IPS-18c (cell line): ENCODE results near the gene KDELR3.
"Not testable (repeated sequence)": the region's sequence is repeated elsewhere in the genome, so short reads cannot be mapped to it uniquely, and the experiment has no call there.

ENCODE experiments used
- H3K4me3 ChIP-seq: 2 replicates; pipeline ENCODE4 v1.7.0; 2013; ENCODE audit warnings: low read depth, mild to moderate bottlenecking, low read length, moderate library complexity; ENCODE audit not compliant: insufficient read depth
- H3K9me3 ChIP-seq: one replicate; pipeline ENCODE4 v1.6.1; 2013; ENCODE audit warnings: mild to moderate bottlenecking, low read length, moderate library complexity; ENCODE audit not compliant: control insufficient read depth, insufficient read depth

Gene KDELR3

DNA sequence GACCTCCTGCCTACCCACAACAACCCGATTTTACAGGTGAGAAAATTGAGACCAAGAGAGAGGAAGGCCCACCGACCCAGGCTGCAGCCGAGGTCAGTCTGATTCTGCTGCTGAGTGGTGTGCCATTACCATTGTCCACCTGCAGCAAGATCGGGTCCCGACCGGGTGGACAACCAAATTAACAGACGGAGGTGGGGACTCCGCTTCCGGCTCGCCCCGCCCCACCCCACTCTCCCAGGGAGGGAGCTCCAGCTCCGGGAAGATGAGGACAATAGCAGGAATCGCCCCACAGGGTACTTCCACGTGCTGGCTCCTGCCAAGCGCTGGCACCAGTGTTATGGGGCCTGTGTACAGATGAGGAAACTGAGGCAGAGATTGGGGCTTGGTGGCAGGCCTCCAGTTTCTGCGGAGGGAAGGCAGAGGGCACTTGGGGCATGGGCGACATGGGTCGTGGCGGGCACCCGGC, 425 bp upstream of the KDELR3 start:
- peak overlapping the region; percentile 64 for H3K4me3 ChIP-seq
- no peaks in the 10 kb centered on the region for H3K9me3 ChIP-seq

DNA sequence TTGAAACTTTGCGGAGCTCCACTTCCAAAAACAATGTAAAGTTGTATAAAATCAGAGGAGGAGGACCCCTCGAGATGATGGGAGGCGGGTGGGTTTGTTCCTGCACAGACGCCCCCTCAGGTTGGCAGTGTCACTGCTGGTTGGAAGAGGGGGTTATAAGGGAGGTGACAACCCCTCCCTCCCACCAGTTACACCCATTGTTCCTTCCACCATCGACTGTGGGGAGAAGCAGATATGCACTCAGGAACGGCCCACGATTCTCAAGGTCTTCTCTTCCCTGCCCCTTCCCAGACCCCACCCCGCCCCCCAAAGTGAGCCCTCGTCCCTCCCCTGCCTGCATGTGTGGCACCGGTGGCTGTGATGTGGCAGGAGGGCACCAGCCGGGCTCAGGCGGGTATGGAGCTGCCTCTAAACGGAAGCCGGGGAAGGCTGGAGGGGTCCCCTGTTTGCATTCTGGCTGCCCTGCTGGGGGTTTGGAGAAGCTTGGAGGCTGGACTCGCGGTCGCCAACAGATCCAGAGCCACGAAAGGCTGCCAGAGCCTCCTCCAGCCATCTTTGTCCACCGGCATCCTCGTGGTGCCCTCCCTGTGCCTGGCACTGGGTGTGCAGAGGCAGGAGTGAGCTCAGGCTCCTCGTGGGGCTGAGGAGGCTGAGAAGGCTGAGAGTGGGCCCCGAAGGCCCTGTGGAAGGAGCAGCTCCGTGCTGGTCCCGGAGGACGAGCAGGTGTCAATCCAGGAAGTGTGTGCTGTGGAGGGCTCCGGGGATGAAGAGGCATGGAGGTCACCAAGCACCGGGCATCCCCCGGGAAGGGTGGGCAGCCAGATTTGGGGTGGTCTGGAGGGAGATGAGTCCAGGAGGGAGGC, 778 bp downstream of the KDELR3 start:
- Histone ChIP-seq H3K9me3 (no peaks in the 10 kb centered on the region), H3K4me3 (peak overlapping the region; percentile 64)

DNA sequence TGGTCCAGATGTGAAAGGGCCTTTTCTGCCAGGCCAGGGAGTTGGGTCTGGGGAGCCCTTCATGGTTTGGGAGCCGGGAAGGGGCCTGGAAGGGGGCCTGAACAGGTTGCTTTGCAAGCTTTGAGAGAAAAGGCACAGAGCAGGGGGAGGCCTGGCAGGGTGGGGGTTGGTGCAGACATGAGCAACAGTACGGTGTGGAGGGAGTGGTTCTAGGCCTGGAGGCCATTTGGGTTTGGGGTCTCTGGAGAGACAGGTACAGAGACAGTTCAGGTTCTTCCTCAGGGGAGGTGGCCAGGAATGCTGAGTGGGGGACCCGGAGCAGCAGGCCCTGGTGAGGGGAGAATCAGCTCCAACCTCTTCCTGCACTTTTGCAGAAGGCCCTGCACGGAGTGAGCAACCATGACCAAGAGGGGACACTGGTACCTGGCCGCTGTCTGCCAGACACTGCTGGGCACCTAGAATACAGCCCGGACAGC, 1.4 kb downstream of the KDELR3 start:
- no peaks in the 10 kb centered on the region for H3K9me3 ChIP-seq
- no peak overlapping the region; the same call in 1 of the 2 replicates for H3K4me3 ChIP-seq

DNA sequence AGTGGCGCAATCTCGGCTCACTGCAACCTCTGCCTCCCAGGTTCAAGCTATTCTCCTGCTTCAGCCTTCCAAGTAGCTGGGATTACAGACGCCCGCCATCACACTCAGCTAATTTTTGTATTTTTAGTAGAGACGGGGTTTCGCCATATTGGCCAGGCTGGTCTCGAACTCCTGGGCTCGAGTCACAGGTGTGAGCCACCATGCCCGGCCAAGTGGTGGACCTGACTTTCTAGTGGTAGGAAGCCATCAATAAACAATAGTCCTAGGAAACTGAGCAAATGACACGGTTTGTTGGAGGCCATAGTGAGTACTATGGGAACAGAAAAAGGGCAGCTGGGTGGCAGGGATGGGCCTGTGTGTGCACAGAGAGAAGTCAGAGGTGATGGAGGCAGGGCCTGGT, 2.3 kb downstream of the KDELR3 start:
- H3K4me3 ChIP-seq, H3K9me3 ChIP-seq: not testable (repeated sequence)

DNA sequence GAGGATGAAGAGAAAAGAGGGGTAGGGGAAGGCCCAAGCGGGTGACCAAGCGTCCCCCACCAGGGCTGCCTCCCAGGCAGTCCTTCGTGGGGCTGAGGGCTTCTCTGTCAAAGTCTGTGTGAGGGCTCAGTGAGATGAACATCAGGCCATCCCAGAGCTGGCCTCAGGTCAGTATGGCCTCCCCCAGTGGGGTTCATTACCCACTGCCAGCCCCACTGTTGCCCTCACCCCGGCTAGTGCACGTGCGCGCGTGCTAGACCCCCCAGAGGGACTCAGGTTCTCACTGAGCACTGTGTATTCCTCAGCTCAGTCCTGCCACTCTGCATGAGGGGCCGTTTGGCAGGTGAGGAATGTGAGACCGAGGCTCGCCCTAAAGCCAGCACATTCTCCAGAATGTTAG, 3.3 kb downstream of the KDELR3 start:
- Histone ChIP-seq H3K4me3 (no peak overlapping the region), H3K9me3 (no peaks in the 10 kb centered on the region)

DNA sequence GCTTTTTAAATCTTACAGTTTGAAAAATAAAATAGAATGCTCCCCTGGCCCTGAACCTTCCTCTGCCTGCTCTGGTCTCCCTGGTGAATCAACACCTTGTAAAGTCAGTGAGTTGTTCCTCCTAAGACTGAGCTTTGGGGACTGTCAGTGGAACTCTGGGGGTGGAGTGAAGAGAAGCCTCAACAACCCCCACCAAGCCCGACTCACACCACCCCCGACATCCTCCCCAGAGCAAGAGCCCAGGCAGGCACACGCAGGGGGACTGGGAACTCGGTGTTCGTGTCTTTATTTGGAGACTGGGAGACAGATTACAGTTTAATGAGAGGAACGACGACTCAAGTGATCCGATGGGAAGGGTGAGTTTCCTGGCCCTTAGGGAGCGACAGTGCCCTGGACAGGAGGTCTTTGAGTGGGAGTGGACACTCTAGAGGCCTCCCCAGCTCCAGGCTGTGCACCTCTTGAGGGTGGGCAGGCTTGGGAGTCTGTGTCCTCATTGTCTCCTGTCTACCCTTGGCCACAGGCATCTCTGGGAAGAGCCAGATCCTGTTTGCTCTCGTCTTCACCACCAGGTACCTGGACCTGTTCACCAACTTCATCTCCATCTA, 6.2 kb downstream of the KDELR3 start:
- no peaks in the 10 kb centered on the region for H3K9me3 ChIP-seq
- no peak overlapping the region for H3K4me3 ChIP-seq

DNA sequence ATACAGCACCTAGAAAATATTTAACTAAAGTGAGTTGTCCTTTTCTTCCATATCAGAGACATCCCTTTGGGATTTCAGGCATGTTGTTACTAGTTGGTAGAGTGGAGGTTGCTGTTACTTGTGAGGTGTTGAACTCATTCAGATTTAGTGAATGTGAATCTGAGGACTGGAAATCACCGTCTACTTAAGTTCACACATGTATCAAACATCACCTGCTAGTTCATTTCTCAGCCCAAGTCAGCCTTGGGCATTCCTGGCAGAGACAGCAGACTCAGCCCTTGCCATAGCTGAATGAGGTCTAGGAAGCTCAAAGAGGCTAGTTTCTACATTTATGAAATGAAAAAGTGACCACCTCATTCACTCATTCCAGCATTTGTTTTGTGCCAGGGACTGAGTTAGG, 9.7 kb downstream of the KDELR3 start:
- Histone ChIP-seq H3K9me3 (peaks cover 2% of the 10 kb centered on the region), H3K4me3 (no peak overlapping the region)

DNA sequence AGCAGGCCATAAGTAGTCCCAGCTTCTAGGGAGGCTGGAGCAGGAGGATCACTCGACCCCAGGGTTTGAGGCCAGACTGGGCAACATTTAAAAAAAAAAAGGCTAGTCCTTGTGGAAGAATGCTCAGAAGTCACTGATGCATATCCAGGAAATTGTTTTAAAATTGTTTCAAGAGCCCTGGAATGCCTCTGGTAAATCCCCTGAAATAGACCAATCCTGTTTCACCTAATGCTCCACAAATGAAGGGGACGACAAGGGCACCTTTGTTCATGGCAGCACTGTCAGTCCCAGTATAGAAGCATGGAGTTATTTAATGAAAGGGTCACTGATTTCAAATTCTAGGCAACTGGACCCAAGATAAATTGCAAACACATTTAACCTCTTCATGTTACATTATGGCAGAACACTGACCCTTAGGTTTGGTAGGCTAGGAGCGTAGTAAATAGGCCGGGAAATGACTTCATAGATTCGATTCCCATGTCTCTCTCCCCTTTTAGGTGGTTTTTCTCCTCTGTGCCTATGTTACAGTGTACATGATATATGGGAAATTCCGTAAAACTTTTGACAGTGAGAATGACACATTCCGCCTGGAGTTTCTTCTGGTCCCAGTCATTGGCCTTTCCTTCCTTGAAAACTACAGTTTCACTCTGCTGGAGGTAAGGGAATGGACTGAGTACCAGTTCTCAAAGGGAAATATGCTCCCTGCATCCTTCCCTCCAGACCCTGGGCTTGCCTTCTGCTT, 11.4 kb downstream of the KDELR3 start:
- no peak overlapping the region for H3K4me3 ChIP-seq
- peaks cover 2% of the 10 kb centered on the region for H3K9me3 ChIP-seq

DNA sequence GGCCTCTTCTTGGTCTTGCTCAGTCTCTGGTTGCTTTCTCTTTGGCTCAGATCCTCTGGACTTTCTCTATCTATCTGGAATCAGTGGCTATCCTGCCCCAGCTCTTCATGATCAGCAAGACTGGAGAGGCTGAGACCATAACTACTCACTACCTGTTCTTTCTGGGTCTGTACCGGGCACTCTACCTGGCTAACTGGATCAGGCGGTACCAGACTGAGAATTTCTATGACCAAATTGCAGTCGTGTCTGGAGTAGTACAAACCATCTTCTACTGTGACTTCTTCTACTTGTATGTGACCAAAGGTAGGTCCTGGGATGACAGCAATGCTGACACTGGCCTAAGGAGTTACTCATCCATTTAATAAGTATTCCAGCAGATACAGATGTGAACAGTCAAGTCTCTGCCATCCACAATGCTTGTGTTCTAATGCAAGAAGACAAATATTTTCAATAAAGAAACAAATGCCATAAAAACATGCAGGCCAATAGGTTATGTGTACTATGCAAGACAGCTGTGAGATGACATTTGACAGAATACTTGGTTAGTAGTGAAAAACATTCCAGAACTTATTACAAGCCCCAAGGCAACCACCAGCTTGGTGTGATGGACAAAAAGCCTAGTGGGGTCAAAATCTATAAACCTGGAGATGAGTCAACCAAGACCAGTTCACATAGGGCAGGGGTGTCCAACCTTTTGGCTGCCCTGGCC, 13.4 kb downstream of the KDELR3 start:
- Histone ChIP-seq H3K4me3 (no peak overlapping the region), H3K9me3 (peaks cover 2% of the 10 kb centered on the region)

DNA sequence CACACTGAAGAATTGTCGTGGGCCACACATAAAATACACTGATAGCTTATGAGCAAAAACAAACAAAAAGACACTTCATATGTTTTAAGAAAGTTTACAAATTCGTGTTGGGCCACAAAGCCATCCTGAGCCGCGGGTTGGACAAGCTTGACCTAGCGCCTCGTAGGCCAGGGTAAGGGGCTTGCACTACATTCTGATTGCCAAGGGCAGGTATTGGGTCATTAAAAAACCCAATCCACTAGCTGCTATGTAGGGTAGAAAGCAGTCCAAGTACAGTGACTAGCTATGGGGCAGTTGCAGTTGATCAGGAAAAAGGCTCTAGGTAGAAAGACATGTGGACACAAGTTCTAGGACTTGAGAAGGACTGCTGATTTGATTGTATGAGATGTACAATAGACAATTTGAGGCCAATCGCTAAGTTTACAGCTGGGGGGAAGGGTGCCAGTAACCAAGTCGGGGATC, 14.0 kb downstream of the KDELR3 start:
- H3K4me3 ChIP-seq = no peak overlapping the region
- peaks cover 2% of the 10 kb centered on the region for H3K9me3 ChIP-seq

DNA sequence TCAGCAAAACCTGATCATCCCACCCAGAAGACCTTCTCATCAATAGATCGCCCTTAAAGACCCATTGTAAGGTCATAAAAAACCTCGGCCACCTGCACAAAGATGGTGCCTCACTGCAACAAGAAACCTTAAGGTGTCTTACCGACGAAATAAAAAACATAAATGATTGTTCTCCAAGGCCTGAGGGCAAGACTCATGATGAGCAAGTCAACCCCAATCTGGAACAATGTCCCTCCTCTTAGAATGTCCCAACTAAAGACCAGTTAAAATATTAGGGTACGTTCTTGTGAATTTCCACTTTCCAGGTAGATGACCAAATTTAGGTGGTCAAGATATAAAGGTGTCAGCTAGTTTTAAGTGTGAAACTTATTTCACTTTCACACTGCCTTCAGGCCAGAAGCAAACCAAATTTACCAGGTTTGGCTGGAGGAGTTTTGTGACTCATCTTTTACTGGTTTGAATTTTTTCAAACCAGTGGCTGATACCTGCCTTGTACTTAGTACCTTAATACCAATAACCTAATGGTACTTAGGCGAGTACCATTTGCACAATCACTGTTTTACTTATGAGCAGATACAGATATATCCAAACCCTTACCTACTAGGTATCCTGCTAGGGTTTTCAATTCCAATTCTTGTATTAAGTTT, 14.9 kb downstream of the KDELR3 start:
- H3K4me3 ChIP-seq = no peak overlapping the region
- peaks cover 2% of the 10 kb centered on the region for H3K9me3 ChIP-seq

DNA sequence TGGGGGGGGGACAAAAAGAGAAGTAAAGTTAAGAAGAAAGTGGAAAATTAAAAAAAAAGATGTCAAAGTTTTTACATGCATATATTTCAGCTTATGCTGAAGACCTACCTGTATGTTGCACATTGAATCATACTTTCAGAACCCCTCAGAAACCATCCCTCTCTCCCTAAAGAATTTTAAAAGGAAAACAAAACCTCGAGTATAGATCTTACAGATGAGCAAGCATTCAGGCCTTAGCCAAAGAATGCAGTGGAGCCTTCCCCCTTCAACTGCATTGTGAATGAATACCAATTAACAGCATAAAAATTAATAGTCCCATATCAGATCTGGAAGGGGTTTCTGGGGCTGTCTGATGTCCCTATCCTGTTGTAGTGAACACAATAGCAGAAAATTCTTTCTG, 16.3 kb downstream of the KDELR3 start:
- Histone ChIP-seq H3K9me3 (peaks cover 2% of the 10 kb centered on the region), H3K4me3 (no peak overlapping the region)

DNA sequence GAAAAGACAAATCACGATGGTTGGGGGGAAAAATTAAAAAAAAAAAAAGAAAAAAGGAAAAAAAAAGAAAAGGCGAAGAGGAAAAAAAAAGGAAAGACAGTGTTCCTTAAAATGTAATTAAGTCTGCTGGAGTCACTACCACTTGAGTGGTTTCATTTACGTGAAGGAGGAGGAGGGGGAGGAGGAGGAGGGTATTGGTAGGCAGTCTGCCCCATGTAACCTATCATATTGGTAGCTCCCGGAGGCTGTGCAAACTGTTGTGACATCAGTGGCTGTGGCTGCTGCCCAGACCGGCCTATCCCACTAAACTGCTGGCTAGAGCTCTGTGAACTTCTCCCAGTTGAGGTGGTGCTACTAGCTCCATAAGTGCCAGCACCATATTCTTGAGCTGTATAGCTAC, 17.9 kb downstream of the KDELR3 start:
- H3K9me3 ChIP-seq = no peaks in the 10 kb centered on the region
- no peak overlapping the region for H3K4me3 ChIP-seq

DNA sequence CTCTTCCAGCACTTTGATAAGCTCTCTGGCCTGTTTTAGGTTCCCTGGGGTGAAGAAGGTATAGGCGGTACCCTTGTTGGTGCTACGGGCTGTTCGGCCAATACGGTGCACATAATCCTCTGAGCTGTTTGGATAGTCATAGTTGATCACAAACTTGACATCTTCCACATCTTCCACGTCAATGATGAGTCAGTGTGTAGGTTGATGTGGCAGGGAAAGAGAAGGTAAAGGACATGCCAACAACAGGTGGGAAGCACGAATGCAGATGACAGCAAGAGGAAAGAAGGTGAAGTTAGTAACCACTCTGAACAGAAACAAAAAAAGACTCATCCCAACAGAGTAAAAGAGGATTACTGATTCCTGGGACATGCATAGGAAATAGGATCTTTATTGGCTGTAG, 20.1 kb downstream of the KDELR3 start:
- no peaks in the 10 kb centered on the region for H3K9me3 ChIP-seq
- H3K4me3 ChIP-seq = no peak overlapping the region

DNA sequence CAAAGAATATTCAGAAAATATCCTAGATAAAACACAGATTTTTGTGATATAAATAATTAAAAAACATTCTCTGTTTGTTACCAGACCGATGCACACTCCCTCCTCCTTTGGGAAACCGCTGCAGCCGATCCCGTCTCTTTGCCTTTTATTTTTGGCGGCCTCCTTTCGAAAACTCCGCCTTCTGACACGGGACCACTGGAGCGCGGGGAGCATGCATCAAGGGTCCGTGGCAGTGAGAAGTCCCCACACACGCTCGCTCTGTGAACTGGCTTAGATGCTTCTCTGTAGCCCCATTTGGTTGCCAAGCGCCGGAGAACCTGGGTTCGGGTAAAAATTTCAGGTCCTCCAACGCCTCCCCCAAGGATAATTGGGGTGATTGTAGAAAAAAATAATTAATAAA, 21.2 kb downstream of the KDELR3 start:
- Histone ChIP-seq H3K9me3 (no peaks in the 10 kb centered on the region), H3K4me3 (no peak overlapping the region)

DNA sequence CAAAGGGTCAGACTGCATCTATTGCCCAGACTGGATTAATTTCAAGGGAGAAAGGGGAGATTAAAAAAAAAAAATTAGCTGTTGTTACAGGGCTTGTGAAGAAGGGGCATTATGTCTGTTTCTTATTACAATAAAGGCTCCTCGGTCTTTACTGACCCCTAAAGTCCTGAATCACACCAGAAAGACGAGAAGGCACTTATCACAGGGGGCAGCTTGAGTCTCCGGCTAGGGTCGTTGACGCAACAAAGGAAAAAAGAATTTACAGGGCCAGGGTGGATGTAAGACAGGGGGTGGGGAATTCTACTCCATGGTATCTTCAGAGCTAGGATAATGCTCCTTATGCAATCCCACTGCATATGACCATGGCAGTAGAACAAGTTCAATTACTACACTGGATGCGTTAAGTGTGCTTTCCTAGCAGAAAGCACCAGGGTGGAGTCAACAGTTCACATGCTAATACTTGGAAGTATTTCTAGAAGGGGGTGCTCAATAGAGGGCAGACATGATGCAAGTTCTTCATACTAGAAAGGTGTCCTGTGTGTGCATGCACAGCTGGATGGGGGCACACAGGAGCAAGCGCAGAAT, 21.8 kb downstream of the KDELR3 start:
- H3K9me3 ChIP-seq = no peaks in the 10 kb centered on the region
- no peak overlapping the region for H3K4me3 ChIP-seq
